HG02763 (cell line): ENCODE data around the gene MYH7.
"Not testable (repeated sequence)": the region's sequence is repeated elsewhere in the genome, so short reads cannot be mapped to it uniquely, and the experiment has no call there.

Experiments
- ATAC-seq: cut with Tn5 transposase; IDR thresholded peaks from one replicate; pipeline ENCODE4 v1.9.1; 2021; ENCODE audit warnings: mild to moderate bottlenecking, moderate library complexity; ENCODE audit not compliant: unreplicated experiment

Gene MYH7

GRCh38 chr14:23388996-23389395 is 46.5 kb downstream of the MYH7 start:
- no peak for ATAC-seq

- no peak for ATAC-seq
Measured at GRCh38 chr14:23387916-23388882, 47.3 kb downstream of the MYH7 start.

GRCh38 chr14:23386999-23387398 is 48.5 kb downstream of the MYH7 start:
- ATAC-seq = no peak

- ATAC-seq = not testable (repeated sequence)
Measured at GRCh38 chr14:23386266-23386657, 49.2 kb downstream of the MYH7 start.

- no peak for ATAC-seq
Measured at GRCh38 chr14:23385642-23386265, 49.7 kb downstream of the MYH7 start.

GRCh38 chr14:23385244-23385641 is 50.2 kb downstream of the MYH7 start:
- ATAC-seq = no peak

- ATAC-seq = no peak
Measured at GRCh38 chr14:23384364-23385080, 50.9 kb downstream of the MYH7 start.

GRCh38 chr14:23382731-23383440 is 52.6 kb downstream of the MYH7 start:
- ATAC-seq = no peak

- ATAC-seq = no peak
Measured at GRCh38 chr14:23382276-23382675, 53.2 kb downstream of the MYH7 start.

GRCh38 chr14:23381871-23382270 is 53.6 kb downstream of the MYH7 start:
- ATAC-seq = no peak

- no peak for ATAC-seq
Measured at GRCh38 chr14:23380976-23381375, 54.5 kb downstream of the MYH7 start.

GRCh38 chr14:23380197-23380914 is 55.1 kb downstream of the MYH7 start:
- ATAC-seq = no peak

GRCh38 chr14:23379366-23380196 is 55.9 kb downstream of the MYH7 start:
- no peak for ATAC-seq

- ATAC-seq = no peak
Measured at GRCh38 chr14:23378612-23379220, 56.7 kb downstream of the MYH7 start.

- no peak for ATAC-seq
Measured at GRCh38 chr14:23377573-23378563, 57.6 kb downstream of the MYH7 start.

- ATAC-seq = no peak
Measured at GRCh38 chr14:23377198-23377550, 58.3 kb downstream of the MYH7 start.

GRCh38 chr14:23376482-23377197 is 58.8 kb downstream of the MYH7 start, which contains the start of gene CMTM5:
CMTM5 (plus strand) TSS chr14:23377046; CDS start chr14:23377252, 206 bp downstream.
- ATAC-seq = no peak
